Measurements from ENCODE around the gene SLC24A4. TPM values are rescaled to one million over a fixed set of nuclear protein-coding genes. Genes with fewer than 3 reads are reported as not detected.

The SLC24A4 gene
- total RNA-seq, 1 experiment from 2014 or later = not detected

DNA sequence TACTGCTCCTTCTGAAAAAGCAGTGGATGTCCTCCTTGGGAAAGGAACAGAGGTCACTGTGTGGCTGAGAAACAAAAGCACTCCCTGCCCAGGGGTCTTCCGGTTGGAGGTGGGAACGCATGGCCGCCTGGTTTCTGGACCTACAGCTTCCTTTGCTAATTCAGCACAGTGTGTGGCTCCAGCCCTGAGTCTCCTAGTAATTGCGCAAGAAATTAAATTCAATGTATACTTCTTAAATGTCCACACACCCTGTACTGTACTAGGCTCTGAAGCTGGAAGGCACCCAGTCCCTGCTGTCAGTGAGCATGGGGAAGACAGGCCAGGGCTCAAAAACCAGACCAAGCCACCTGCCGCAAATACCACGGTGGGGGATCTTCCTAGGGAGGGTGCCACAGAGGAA lies 13.4 kb downstream of the SLC24A4 start:
- intact Hi-C loops (cut with micrococcal nuclease; ENCODE audit: unreplicated experiment) = no loop called here
- Mint-ChIP-seq H3K4me3 (ENCODE audit: low read depth, unreplicated experiment) (no peak overlapping the region), H3K27me3 (ENCODE audit: unreplicated experiment) (peaks cover 83% of the 10 kb centered on the region), H3K4me1 (ENCODE audit: low read depth, unreplicated experiment) (no peaks in the 10 kb centered on the region), H3K9me3 (ENCODE audit: low read depth, unreplicated experiment) (no peaks in the 10 kb centered on the region), H3K36me3 (ENCODE audit: insufficient read depth, unreplicated experiment) (no peaks in the 10 kb centered on the region), H3K27ac (ENCODE audit: unreplicated experiment) (no peak overlapping the region)
- BruUV-seq (replicated peaks) = no TSS peak
- no peak for DNase-seq
- CTCF ChIA-PET = no interaction called here
- TF ChIP-seq, protein P1, sequence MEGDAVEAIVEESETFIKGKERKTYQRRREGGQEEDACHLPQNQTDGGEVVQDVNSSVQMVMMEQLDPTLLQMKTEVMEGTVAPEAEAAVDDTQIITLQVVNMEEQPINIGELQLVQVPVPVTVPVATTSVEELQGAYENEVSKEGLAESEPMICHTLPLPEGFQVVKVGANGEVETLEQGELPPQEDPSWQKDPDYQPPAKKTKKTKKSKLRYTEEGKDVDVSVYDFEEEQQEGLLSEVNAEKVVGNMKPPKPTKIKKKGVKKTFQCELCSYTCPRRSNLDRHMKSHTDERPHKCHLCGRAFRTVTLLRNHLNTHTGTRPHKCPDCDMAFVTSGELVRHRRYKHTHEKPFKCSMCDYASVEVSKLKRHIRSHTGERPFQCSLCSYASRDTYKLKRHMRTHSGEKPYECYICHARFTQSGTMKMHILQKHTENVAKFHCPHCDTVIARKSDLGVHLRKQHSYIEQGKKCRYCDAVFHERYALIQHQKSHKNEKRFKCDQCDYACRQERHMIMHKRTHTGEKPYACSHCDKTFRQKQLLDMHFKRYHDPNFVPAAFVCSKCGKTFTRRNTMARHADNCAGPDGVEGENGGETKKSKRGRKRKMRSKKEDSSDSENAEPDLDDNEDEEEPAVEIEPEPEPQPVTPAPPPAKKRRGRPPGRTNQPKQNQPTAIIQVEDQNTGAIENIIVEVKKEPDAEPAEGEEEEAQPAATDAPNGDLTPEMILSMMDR (IDR thresholded peaks at IDR 0.05; ENCODE audit: unreplicated experiment) = no peak

DNA sequence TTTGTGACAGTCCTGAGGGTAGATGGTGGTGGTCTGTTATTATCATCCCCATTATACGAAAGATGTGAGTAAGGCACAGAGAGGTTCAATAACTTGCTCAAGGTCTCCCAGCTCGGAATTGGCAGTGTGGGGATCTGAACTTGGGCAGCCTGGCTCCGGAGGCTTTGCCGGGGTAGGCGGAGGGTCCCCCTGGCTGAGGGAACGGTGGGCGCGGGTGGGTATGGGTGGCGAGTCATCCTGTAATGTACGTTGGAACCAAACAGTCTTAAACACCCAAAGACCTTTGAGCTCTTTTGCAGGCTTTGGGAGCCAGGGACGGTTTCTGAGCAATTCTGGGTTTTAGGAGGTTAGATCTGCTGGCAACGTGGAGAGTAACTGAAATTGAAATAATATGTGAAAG lies 16.5 kb downstream of the SLC24A4 start:
- TF ChIP-seq, protein P1 (IDR thresholded peaks at IDR 0.05; ENCODE audit: unreplicated experiment) = no peak
- CTCF ChIA-PET = no interaction called here
- DNase-seq = no peak
- H3K4me3 Mint-ChIP-seq (ENCODE audit: low read depth, unreplicated experiment) = no peak overlapping the region
- no TSS peak for BruUV-seq (replicated peaks)
- peaks cover 97% of the 10 kb centered on the region for H3K27me3 Mint-ChIP-seq (ENCODE audit: unreplicated experiment)
- H3K9me3 Mint-ChIP-seq (ENCODE audit: low read depth, unreplicated experiment) = no peaks in the 10 kb centered on the region
- H3K4me1 Mint-ChIP-seq (ENCODE audit: low read depth, unreplicated experiment) = no peaks in the 10 kb centered on the region
- no peaks in the 10 kb centered on the region for H3K36me3 Mint-ChIP-seq (ENCODE audit: insufficient read depth, unreplicated experiment)
- no peak overlapping the region for H3K27ac Mint-ChIP-seq (ENCODE audit: unreplicated experiment)
- intact Hi-C loops (cut with micrococcal nuclease; ENCODE audit: unreplicated experiment) = no loop called here

DNA sequence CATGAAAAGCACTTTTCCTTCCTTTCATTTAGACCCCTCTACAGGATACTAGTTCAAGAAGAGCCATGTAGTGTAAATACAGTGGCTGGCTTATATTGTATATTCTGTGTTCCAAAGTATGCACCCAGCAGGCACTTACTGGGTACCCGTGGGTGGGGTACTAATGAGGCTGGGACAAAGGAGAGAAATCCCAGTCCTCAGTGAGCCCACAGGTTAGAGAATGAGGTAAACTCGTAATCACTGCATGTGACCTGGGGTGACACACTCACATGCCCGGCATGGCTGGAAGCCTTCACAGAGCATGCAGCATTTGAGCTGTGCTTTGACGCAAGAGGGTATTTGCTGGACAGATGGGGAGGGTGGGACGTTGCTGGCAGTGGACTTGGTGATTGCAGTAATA lies 17.1 kb downstream of the SLC24A4 start:
- no peak for DNase-seq
- CTCF ChIA-PET = no interaction called here
- no TSS peak for BruUV-seq (replicated peaks)
- TF ChIP-seq, protein P1 (IDR thresholded peaks at IDR 0.05; ENCODE audit: unreplicated experiment) = no peak
- intact Hi-C loops (cut with micrococcal nuclease; ENCODE audit: unreplicated experiment) = no loop called here
- Mint-ChIP-seq H3K27me3 (ENCODE audit: unreplicated experiment) (peaks cover 97% of the 10 kb centered on the region), H3K36me3 (ENCODE audit: insufficient read depth, unreplicated experiment) (no peaks in the 10 kb centered on the region), H3K4me3 (ENCODE audit: low read depth, unreplicated experiment) (no peak overlapping the region), H3K4me1 (ENCODE audit: low read depth, unreplicated experiment) (no peaks in the 10 kb centered on the region), H3K9me3 (ENCODE audit: low read depth, unreplicated experiment) (no peaks in the 10 kb centered on the region), H3K27ac (ENCODE audit: unreplicated experiment) (no peak overlapping the region)

DNA sequence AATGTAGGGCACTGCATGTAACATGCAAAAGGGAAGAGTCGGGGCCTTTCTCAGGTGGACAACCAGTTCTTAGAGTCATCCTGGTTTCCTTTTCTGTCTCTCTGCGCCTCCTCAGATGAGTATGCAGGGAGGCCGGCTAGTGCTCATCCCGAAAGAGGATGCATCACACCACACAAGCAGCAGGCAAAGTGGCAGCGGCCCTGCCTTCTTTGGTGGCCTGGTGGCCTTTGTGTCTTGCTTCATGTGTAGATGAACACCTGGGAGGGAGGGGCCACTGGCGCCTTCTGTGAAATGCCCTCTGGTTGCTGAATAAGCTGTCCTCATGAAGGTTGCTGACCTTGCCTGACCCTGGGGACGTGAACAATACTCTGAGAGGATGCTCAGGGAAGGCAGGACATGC lies 18.0 kb downstream of the SLC24A4 start:
- BruUV-seq (replicated peaks) = no TSS peak
- CTCF ChIA-PET = no interaction called here
- peaks cover 97% of the 10 kb centered on the region for H3K27me3 Mint-ChIP-seq (ENCODE audit: unreplicated experiment)
- H3K36me3 Mint-ChIP-seq (ENCODE audit: insufficient read depth, unreplicated experiment) = no peaks in the 10 kb centered on the region
- no peaks in the 10 kb centered on the region for H3K4me1 Mint-ChIP-seq (ENCODE audit: low read depth, unreplicated experiment)
- TF ChIP-seq, protein P1 (IDR thresholded peaks at IDR 0.05; ENCODE audit: unreplicated experiment) = no peak
- no peak for DNase-seq
- H3K9me3 Mint-ChIP-seq (ENCODE audit: low read depth, unreplicated experiment) = no peaks in the 10 kb centered on the region
- intact Hi-C loops (cut with micrococcal nuclease; ENCODE audit: unreplicated experiment) = no loop called here
- no peak overlapping the region for H3K4me3 Mint-ChIP-seq (ENCODE audit: low read depth, unreplicated experiment)
- H3K27ac Mint-ChIP-seq (ENCODE audit: unreplicated experiment) = no peak overlapping the region

DNA sequence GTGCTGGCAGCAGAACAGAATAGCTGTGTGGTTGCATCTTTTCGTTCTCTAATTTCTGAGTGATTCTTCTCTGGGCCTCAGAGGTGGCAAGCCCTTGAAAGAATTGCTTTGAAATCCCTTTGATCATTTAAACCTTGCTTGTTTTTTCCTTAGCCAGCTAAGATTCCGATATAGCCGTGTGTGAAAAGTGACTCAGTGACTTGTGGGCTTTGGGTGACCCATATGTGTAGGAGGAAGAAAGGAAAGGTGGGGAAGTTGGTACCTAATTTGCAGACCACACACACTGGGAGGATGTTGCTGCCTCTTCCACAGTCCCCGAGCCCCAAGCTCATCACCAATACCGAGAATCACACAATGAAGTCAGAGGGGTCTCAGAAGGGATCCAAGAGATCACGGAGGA lies 18.8 kb downstream of the SLC24A4 start:
- Mint-ChIP-seq H3K4me1 (ENCODE audit: low read depth, unreplicated experiment) (no peaks in the 10 kb centered on the region), H3K4me3 (ENCODE audit: low read depth, unreplicated experiment) (no peak overlapping the region), H3K27me3 (ENCODE audit: unreplicated experiment) (peaks cover 97% of the 10 kb centered on the region), H3K36me3 (ENCODE audit: insufficient read depth, unreplicated experiment) (no peaks in the 10 kb centered on the region), H3K27ac (ENCODE audit: unreplicated experiment) (no peak overlapping the region), H3K9me3 (ENCODE audit: low read depth, unreplicated experiment) (no peaks in the 10 kb centered on the region)
- TF ChIP-seq, protein P1 (IDR thresholded peaks at IDR 0.05; ENCODE audit: unreplicated experiment) = no peak
- DNase-seq = no peak
- no TSS peak for BruUV-seq (replicated peaks)
- intact Hi-C loops (cut with micrococcal nuclease; ENCODE audit: unreplicated experiment) = no loop called here
- CTCF ChIA-PET = no interaction called here
